Measurements from ENCODE around the gene RPL27A. TPM values are rescaled to one million over a fixed set of nuclear protein-coding genes. Genes with fewer than 3 reads are reported as not detected.

The RPL27A gene
- total and polyA plus RNA-seq, 7 donors, result 1,472 to 4,200 (median 2,262) TPM

GRCh38 chr11:8681837-8682302 is 722 bp upstream of the RPL27A start:
- peak overlapping the region; percentile 93 to 99 (median 96) for H3K27ac ChIP-seq
- peaks cover 0 to 27% (median 21%) of the 10 kb centered on the region in 4 donors for H3K4me1 ChIP-seq
- peak overlapping the region; percentile 74 to 95 (median 92) for H3K4me3 ChIP-seq
- peaks cover 13 to 40% (median 26%) of the 10 kb centered on the region in 4 donors for H3K36me3 ChIP-seq
- TF ChIP-seq POLR2AphosphoS5 (IDR thresholded peaks at IDR 0.05) (no peak), CTCF (IDR thresholded peaks at IDR 0.05) (no peak), POLR2A (IDR thresholded peaks at IDR 0.05) (no peak), EP300 (IDR thresholded peaks at IDR 0.05) (no peak)
- no peaks in the 10 kb centered on the region for H3K27me3 ChIP-seq
- intact Hi-C loops (cut with DNase I), result loop anchor here (5.0 kb wide), 2 partner anchors 230 to 280 kb away; partner anchors contain the start of genes AKIP1 and TMEM9B
- WGBS, 2 donors, result 14 to 23% methylated on average over 14 of the region's 14 CpGs
- DNase-seq, result no peak
- no peaks in the 10 kb centered on the region for H3K9me3 ChIP-seq

- 1 to 6% methylated on average over 27 of the region's 27 CpGs for WGBS, 2 donors
- intact Hi-C loops (cut with DNase I), result loop anchor here (5.0 kb wide), 2 partner anchors 229 to 279 kb away; partner anchors contain the start of genes AKIP1 and TMEM9B
- H3K36me3 ChIP-seq, result peaks cover 13 to 43% (median 26%) of the 10 kb centered on the region in 4 donors
These were observed 669 bp downstream of the RPL27A start for GRCh38 chr11:8683115-8683807.

GRCh38 chr11:8684600-8685290 is 2.2 kb downstream of the RPL27A start:
- intact Hi-C loops (cut with DNase I), result loop anchor here (5.0 kb wide), 3 partner anchors 188 to 278 kb away; partner anchors contain the start of genes AKIP1 and TMEM9B
- Histone ChIP-seq H3K4me1 (peaks cover 0 to 46% (median 34%) of the 10 kb centered on the region in 4 donors), H3K4me3 (peak overlapping the region in 1 of 4 donors; percentile 74), H3K27me3 (no peaks in the 10 kb centered on the region), H3K9me3 (no peaks in the 10 kb centered on the region), H3K27ac (peak overlapping the region; percentile 93 to 99 (median 96)), H3K36me3 (peaks cover 13 to 35% (median 26%) of the 10 kb centered on the region in 4 donors)
- no peak for DNase-seq
- no peak for TF ChIP-seq POLR2AphosphoS5 (IDR thresholded peaks at IDR 0.05)
- TF ChIP-seq POLR2A (IDR thresholded peaks at IDR 0.05), result no peak
- no peak for TF ChIP-seq EP300 (IDR thresholded peaks at IDR 0.05)
- no peak for TF ChIP-seq CTCF (IDR thresholded peaks at IDR 0.05)
- 69 to 73% methylated on average over 6 of the region's 6 CpGs for WGBS, 2 donors

More at GRCh38 chr11:8683115-8683807, 669 bp downstream of the RPL27A start:
- no peak for DNase-seq
- TF ChIP-seq POLR2A (IDR thresholded peaks at IDR 0.05), result no peak
- no peak for TF ChIP-seq CTCF (IDR thresholded peaks at IDR 0.05)
- no peak for TF ChIP-seq EP300 (IDR thresholded peaks at IDR 0.05)
- TF ChIP-seq POLR2AphosphoS5 (IDR thresholded peaks at IDR 0.05), result no peak
- peak overlapping the region; percentile 74 to 95 (median 92) for H3K4me3 ChIP-seq
- H3K9me3 ChIP-seq, result no peaks in the 10 kb centered on the region
- H3K27ac ChIP-seq, result peak overlapping the region; percentile 93 to 99 (median 96)
- no peaks in the 10 kb centered on the region for H3K27me3 ChIP-seq
- peaks cover 0 to 36% (median 28%) of the 10 kb centered on the region in 4 donors for H3K4me1 ChIP-seq

GRCh38 chr11:8685306-8685705 is 2.7 kb downstream of the RPL27A start:
- no peak for DNase-seq
- intact Hi-C loops (cut with DNase I), result loop anchor here (5.0 kb wide), 1 partner anchor 187 kb away; no protein-coding TSS in a partner anchor
- no peak for TF ChIP-seq POLR2AphosphoS5 (IDR thresholded peaks at IDR 0.05)
- TF ChIP-seq EP300 (IDR thresholded peaks at IDR 0.05), result no peak
- TF ChIP-seq CTCF (IDR thresholded peaks at IDR 0.05), result no peak
- no peak for TF ChIP-seq POLR2A (IDR thresholded peaks at IDR 0.05)
- 79 to 82% methylated on average over 7 of the region's 7 CpGs for WGBS, 2 donors
- Histone ChIP-seq H3K4me1 (peaks cover 0 to 46% (median 34%) of the 10 kb centered on the region in 4 donors), H3K9me3 (no peaks in the 10 kb centered on the region), H3K27ac (peak overlapping the region in 1 of 4 donors; percentile 99), H3K27me3 (no peaks in the 10 kb centered on the region), H3K36me3 (peaks cover 13 to 34% (median 26%) of the 10 kb centered on the region in 4 donors), H3K4me3 (no peak overlapping the region)
